ENCODE measurements around the gene INHBC.

The INHBC gene

GRCh38 chr12:57489157-57489641 is 54.6 kb downstream of the INHBC start:
- DNase-seq (ENCODE audit: low read depth in 1 of 2, low spot score in 1 of 2) = no peak
- peak overlapping the region; percentile 93 for H3K4me3 ChIP-seq (replicated peaks; ENCODE audit: insufficient read depth, low read length)
- no peak for TF ChIP-seq GABPA (IDR thresholded peaks at IDR 0.05; ENCODE audit: low read depth)
- no peak for TF ChIP-seq POLR2AphosphoS5 (IDR thresholded peaks at IDR 0.05; ENCODE audit: low read depth)
- no peak for TF ChIP-seq REST (IDR thresholded peaks at IDR 0.05; ENCODE audit: insufficient replicate concordance, low read depth)
- TF ChIP-seq CTCF (IDR thresholded peaks at IDR 0.05; ENCODE audit: insufficient read depth, low read length) = no peak
- no peak for TF ChIP-seq SPI1 (IDR thresholded peaks at IDR 0.05; ENCODE audit: borderline replicate concordance, low read depth)
- H3K27ac ChIP-seq (replicated peaks) = no peak overlapping the region
- no peaks in the 10 kb centered on the region for H3K27me3 ChIP-seq (ENCODE audit: insufficient read depth, poor library complexity, severe bottlenecking)

GRCh38 chr12:57490126-57490525 is 55.5 kb downstream of the INHBC start:
- no peak overlapping the region for H3K27ac ChIP-seq (replicated peaks)
- no peaks in the 10 kb centered on the region for H3K27me3 ChIP-seq (ENCODE audit: insufficient read depth, poor library complexity, severe bottlenecking)
- H3K4me3 ChIP-seq (replicated peaks; ENCODE audit: insufficient read depth, low read length) = no peak overlapping the region
- TF ChIP-seq POLR2AphosphoS5 (IDR thresholded peaks at IDR 0.05; ENCODE audit: low read depth) (no peak), GABPA (IDR thresholded peaks at IDR 0.05; ENCODE audit: low read depth) (no peak), REST (IDR thresholded peaks at IDR 0.05; ENCODE audit: insufficient replicate concordance, low read depth) (no peak), CTCF (IDR thresholded peaks at IDR 0.05; ENCODE audit: insufficient read depth, low read length) (no peak), SPI1 (IDR thresholded peaks at IDR 0.05; ENCODE audit: borderline replicate concordance, low read depth) (no peak)
- DNase-seq (ENCODE audit: low read depth in 1 of 2, low spot score in 1 of 2) = no peak

- no peak overlapping the region for H3K4me3 ChIP-seq (replicated peaks; ENCODE audit: insufficient read depth, low read length)
- DNase-seq (ENCODE audit: low read depth in 1 of 2, low spot score in 1 of 2) = no peak
Measured at GRCh38 chr12:57491393-57492280, 57.1 kb downstream of the INHBC start.

More at GRCh38 chr12:57491393-57492280, 57.1 kb downstream of the INHBC start:
- Histone ChIP-seq H3K27me3 (ENCODE audit: insufficient read depth, poor library complexity, severe bottlenecking) (no peaks in the 10 kb centered on the region), H3K27ac (replicated peaks) (no peak overlapping the region)
- TF ChIP-seq CTCF (IDR thresholded peaks at IDR 0.05; ENCODE audit: insufficient read depth, low read length) (peak; percentile 25), GABPA (IDR thresholded peaks at IDR 0.05; ENCODE audit: low read depth) (no peak), REST (IDR thresholded peaks at IDR 0.05; ENCODE audit: insufficient replicate concordance, low read depth) (no peak), POLR2AphosphoS5 (IDR thresholded peaks at IDR 0.05; ENCODE audit: low read depth) (no peak), SPI1 (IDR thresholded peaks at IDR 0.05; ENCODE audit: borderline replicate concordance, low read depth) (no peak)

Data from HL-60 (cell line).